SK-N-SH treated with all-trans-retinoic acid at 6 μM for 48 hours (cell line): ENCODE measurements around the gene CIRBP.

Source experiments
- ATAC-seq: fragments of 200-7000 bp; cut with Tn5 transposase; 3 replicates; pipeline ENCODE4 v1.9.1; 2020; ENCODE audit warnings: mild to moderate bottlenecking, moderate library complexity
- ARNTL ChIP-seq: fragments of 450-650 bp; formaldehyde crosslinking; IDR thresholded peaks from 2 replicates; pipeline ENCODE4 v1.5.0; 2020; ENCODE audit warnings: low read depth, mild to moderate bottlenecking, moderate library complexity, borderline replicate concordance
- BACH2 ChIP-seq: fragments of 250-450 bp; sonication (Bioruptor Pico); IDR thresholded peaks from 2 replicates; pipeline ENCODE4 v1.9.0; 2021; ENCODE audit warnings: mild to moderate bottlenecking, borderline replicate concordance
- CSDC2 ChIP-seq: fragments of 250-450 bp; sonication (Bioruptor Pico); IDR thresholded peaks from 2 replicates; pipeline ENCODE4 v1.5.0; 2020; ENCODE audit warnings: mild to moderate bottlenecking, moderate library complexity
- CSRNP3 ChIP-seq: fragments of 250-450 bp; sonication (Bioruptor Pico); IDR thresholded peaks from 2 replicates; pipeline ENCODE4 v1.5.1; 2021; ENCODE audit warnings: mild to moderate bottlenecking, moderate library complexity
- ESRRG ChIP-seq: fragments of 250-450 bp; sonication (Bioruptor Pico); IDR thresholded peaks from 2 replicates; pipeline ENCODE4 v1.6.1; 2021; ENCODE audit warnings: mild to moderate bottlenecking
- GLIS3 ChIP-seq: fragments of 250-450 bp; sonication (Bioruptor Pico); IDR thresholded peaks from 2 replicates; pipeline ENCODE4 v1.5.0; 2020; ENCODE audit warnings: mild to moderate bottlenecking, moderate library complexity
- ISL1 ChIP-seq: fragments of 250-450 bp; sonication (Bioruptor Pico); IDR thresholded peaks from 2 replicates; pipeline ENCODE4 v2.1.2; 2022; ENCODE audit warnings: mild to moderate bottlenecking, moderate library complexity
- PATZ1 ChIP-seq: fragments of 250-450 bp; sonication (Bioruptor Pico); IDR thresholded peaks from 2 replicates; pipeline ENCODE4 v1.8.0; 2020; ENCODE audit warnings: mild to moderate bottlenecking, moderate library complexity, borderline replicate concordance
- PPARA ChIP-seq: fragments of 250-450 bp; sonication (Bioruptor Pico); IDR thresholded peaks from 2 replicates; pipeline ENCODE4 v1.5.0; 2020; ENCODE audit warnings: mild to moderate bottlenecking, borderline replicate concordance
- RARB ChIP-seq: fragments of 250-450 bp; sonication (Bioruptor Pico); IDR thresholded peaks from 2 replicates; pipeline ENCODE4 v1.8.0; 2021; ENCODE audit warnings: mild to moderate bottlenecking, moderate library complexity
- SNAI2 ChIP-seq: fragments of 250-450 bp; sonication (Bioruptor Pico); IDR thresholded peaks from 2 replicates; pipeline ENCODE4 v1.5.0; 2020; ENCODE audit warnings: mild to moderate bottlenecking, moderate library complexity
- TCF4 ChIP-seq: fragments of 250-450 bp; sonication (Bioruptor Pico); IDR thresholded peaks from 2 replicates; pipeline ENCODE4 v1.8.0; 2021; ENCODE audit warnings: mild to moderate bottlenecking, moderate library complexity, borderline replicate concordance
- TOX ChIP-seq: fragments of 250-450 bp; sonication (Bioruptor Pico); IDR thresholded peaks from 2 replicates; pipeline ENCODE4 v1.8.0; 2021; ENCODE audit warnings: mild to moderate bottlenecking, moderate library complexity, borderline replicate concordance
- TSHZ2 ChIP-seq: fragments of 250-450 bp; sonication (Bioruptor Pico); IDR thresholded peaks from 2 replicates; pipeline ENCODE4 v1.5.0; 2020; ENCODE audit warnings: mild to moderate bottlenecking, moderate library complexity
- ZC3H10 ChIP-seq: fragments of 250-450 bp; sonication (Bioruptor Pico); IDR thresholded peaks from 2 replicates; pipeline ENCODE4 v1.5.1; 2021; ENCODE audit warnings: mild to moderate bottlenecking, moderate library complexity
- ZFP3 ChIP-seq: fragments of 250-450 bp; sonication (Bioruptor Pico); IDR thresholded peaks from 2 replicates; pipeline ENCODE4 v1.5.0; 2020; ENCODE audit warnings: mild to moderate bottlenecking, moderate library complexity
- ZFP30 ChIP-seq: fragments of 450-650 bp; formaldehyde crosslinking; IDR thresholded peaks from 2 replicates; pipeline ENCODE4 v1.5.0; 2022; ENCODE audit warnings: mild to moderate bottlenecking, moderate library complexity
- ZNF565 ChIP-seq: fragments of 450-650 bp; formaldehyde crosslinking; conservative IDR thresholded peaks from 2 replicates; pipeline ENCODE4 v1.5.0; 2020; ENCODE audit warnings: low read depth, mild to moderate bottlenecking, moderate library complexity
- ZNF70 ChIP-seq: fragments of 450-650 bp; formaldehyde crosslinking; IDR thresholded peaks from 2 replicates; pipeline ENCODE4 v1.5.0; 2020; ENCODE audit warnings: mild to moderate bottlenecking, moderate library complexity
- TF ChIP-seq, protein P1 (sequence below): fragments of 250-450 bp; sonication (Bioruptor Pico); IDR thresholded peaks from 2 replicates; pipeline ENCODE4 v1.5.1; 2020; ENCODE audit warnings: low read depth, mild to moderate bottlenecking, moderate library complexity
- TF ChIP-seq, protein P2 (sequence below): fragments of 250-450 bp; sonication (Bioruptor Pico); IDR thresholded peaks from 2 replicates; pipeline ENCODE4 v1.8.0; 2021; ENCODE audit warnings: low read depth, mild to moderate bottlenecking, moderate library complexity, borderline replicate concordance

Gene CIRBP

DNA sequence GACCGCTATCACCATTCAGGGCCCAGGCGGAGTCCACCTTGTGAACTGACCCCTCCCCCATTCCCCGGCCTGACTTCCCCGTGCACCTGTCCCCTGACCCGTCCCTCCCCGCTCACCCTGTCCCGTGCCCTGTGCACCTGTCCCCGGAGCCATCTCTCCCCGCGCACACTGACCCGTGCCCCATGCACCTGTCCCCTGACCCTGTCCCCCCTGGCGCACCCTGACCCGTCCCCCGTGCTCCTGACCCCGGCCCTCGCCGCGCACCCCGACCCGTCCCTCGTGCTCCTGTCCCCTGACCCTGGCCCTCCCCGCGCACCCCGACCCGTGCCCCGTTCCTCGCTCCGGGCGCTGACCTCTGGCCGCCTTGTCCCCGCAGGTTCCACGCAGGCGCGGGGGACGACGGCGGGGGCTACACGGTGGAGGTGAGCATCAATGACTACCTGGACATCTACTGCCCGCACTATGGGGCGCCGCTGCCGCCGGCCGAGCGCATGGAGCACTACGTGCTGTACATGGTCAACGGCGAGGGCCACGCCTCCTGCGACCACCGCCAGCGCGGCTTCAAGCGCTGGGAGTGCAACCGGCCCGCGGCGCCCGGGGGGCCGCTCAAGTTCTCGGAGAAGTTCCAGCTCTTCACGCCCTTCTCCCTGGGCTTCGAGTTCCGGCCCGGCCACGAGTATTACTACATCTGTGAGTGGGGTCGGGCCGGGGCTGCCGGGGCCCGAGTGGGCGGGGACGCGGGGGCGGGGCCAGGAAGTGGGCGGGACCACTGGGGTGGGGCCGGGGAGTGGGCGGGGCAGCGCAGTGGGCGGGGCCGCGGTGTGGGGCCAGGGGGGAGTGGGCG, 26.3 kb downstream of the CIRBP start:
- TF ChIP-seq ZC3H10 (no peak), TSHZ2 (CRISPR knock-in tag) (no peak), ZFP3 (CRISPR knock-in tag) (no peak), ZFP30 (CRISPR knock-in tag) (no peak), TCF4 (CRISPR knock-in tag) (no peak), ZNF70 (CRISPR knock-in tag) (no peak), ARNTL (CRISPR knock-in tag) (no peak), ESRRG (CRISPR knock-in tag) (no peak), BACH2 (CRISPR knock-in tag) (no peak), ZNF565 (CRISPR knock-in tag) (no peak), CSRNP3 (CRISPR knock-in tag) (no peak), SNAI2 (CRISPR knock-in tag) (no peak), CSDC2 (no peak), RARB (CRISPR knock-in tag) (no peak), GLIS3 (CRISPR knock-in tag) (no peak), TOX (CRISPR knock-in tag) (no peak)
- TF ChIP-seq, protein P1, sequence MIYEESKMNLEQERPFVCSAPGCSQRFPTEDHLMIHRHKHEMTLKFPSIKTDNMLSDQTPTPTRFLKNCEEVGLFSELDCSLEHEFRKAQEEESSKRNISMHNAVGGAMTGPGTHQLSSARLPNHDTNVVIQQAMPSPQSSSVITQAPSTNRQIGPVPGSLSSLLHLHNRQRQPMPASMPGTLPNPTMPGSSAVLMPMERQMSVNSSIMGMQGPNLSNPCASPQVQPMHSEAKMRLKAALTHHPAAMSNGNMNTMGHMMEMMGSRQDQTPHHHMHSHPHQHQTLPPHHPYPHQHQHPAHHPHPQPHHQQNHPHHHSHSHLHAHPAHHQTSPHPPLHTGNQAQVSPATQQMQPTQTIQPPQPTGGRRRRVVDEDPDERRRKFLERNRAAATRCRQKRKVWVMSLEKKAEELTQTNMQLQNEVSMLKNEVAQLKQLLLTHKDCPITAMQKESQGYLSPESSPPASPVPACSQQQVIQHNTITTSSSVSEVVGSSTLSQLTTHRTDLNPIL (CRISPR knock-in tag) = no peak
- TF ChIP-seq, protein P2, sequence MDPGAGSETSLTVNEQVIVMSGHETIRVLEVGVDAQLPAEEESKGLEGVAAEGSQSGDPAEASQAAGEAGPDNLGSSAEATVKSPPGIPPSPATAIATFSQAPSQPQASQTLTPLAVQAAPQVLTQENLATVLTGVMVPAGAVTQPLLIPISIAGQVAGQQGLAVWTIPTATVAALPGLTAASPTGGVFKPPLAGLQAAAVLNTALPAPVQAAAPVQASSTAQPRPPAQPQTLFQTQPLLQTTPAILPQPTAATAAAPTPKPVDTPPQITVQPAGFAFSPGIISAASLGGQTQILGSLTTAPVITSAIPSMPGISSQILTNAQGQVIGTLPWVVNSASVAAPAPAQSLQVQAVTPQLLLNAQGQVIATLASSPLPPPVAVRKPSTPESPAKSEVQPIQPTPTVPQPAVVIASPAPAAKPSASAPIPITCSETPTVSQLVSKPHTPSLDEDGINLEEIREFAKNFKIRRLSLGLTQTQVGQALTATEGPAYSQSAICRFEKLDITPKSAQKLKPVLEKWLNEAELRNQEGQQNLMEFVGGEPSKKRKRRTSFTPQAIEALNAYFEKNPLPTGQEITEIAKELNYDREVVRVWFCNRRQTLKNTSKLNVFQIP (CRISPR knock-in tag) = no peak
- ATAC-seq = peak; percentile 14; the same call in 1 of the 3 replicates

DNA sequence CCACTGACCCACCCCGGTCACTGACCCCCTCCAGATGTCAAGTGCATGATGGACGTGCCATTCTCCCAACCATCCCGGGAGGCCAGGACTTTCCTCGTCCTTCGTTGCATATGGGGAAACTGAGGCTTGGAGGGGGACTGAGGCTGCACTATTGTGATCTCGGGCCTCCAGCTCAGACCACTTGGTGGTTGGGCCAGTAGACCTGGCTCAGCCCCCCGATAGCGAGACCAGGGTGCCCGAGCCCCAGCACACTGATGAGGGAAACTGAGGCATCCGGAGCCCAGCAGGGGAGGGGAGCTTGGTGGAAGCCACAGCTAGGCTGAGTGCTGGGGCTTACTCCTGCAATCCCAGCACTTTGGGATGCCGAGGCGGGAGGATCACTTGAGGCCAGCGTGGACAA, 26.9 kb downstream of the CIRBP start:
- ATAC-seq = no peak
- TF ChIP-seq PATZ1 (CRISPR knock-in tag) = no peak
- no peak for TF ChIP-seq PPARA (CRISPR knock-in tag)
- TF ChIP-seq ZC3H10 = no peak
- TF ChIP-seq BACH2 (CRISPR knock-in tag) = no peak
- no peak for TF ChIP-seq SNAI2 (CRISPR knock-in tag)
- no peak for TF ChIP-seq CSDC2
- TF ChIP-seq ISL1 (CRISPR knock-in tag) = no peak
